ENCODE results near the gene TMEM98.
"Not testable (repeated sequence)": the region's sequence is repeated elsewhere in the genome, so short reads cannot be mapped to it uniquely, and the experiment has no call there.

Gene TMEM98

DNA sequence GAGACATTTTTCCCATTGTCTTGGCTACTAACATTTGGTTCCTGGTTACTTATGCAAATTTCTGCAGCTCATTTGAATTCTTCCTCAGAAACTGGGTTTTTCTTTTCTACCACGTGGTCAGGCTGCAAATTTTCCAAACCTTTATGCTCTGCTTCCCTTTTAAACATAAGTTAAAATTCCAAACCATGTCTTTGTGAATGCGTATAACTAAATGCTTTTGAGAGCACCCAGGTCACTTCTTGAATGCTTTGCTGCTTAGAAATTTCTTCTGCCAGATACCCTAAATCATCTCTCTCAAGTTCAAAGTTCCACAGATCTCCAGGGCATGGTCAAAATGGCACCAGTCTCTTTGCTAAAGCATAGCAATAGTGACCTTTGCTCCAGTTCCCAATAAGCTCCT is 59.9 kb downstream of the TMEM98 start:
- not testable (repeated sequence) for DNase-seq

DNA sequence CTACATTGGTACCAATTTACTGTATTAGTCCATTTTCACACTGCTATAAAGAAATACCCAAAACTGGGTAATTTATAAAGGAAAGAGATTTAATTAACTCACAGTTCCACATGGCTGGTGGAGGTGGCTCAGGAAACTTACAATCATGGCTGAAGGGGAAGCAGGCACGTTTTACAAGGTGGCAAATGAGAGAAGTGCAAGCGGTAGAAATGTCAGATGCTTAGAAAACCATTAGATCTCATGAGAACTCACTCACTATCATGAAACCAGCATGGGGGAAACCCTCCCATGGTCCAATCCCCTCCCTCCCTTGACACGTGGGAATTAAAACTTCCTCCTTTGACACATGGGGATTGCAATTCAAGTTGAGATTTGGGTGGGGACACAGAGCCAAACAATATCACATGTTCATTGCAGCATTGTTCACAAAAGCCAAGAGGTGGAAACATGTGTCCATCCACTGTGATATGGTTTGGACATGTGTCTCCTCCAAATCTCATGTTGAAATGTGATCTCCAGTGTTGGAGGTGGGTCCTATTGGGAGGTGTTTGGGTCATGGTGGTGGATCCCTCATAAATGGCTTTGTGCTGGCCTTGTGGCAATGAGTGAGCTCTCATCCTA is 60.6 kb downstream of the TMEM98 start:
- no peak for DNase-seq

GRCh38 chr17:32992321-32993033 is 64.5 kb downstream of the TMEM98 start:
- no peak for DNase-seq

GRCh38 chr17:32993977-32994376 is 66.0 kb downstream of the TMEM98 start:
- no peak for DNase-seq
